GM12878 (cell line): ENCODE measurements around the gene SPRR3. TPM values are rescaled to one million over a fixed set of nuclear protein-coding genes. Genes with fewer than 3 reads are reported as not detected.

Experiments used
- CHD2 ChIP-seq: IDR thresholded peaks from 2 replicates; pipeline ENCODE4 v1.6.1; 2011; ENCODE audit warnings: low read depth, low read length, improper control_type of control experiment, borderline replicate concordance
- GATAD2B ChIP-seq: fragments of 450-650 bp; conservative IDR thresholded peaks from 2 replicates; pipeline ENCODE4 v1.6.1; 2017; ENCODE audit warnings: low read depth, mild to moderate bottlenecking, moderate library complexity
- MTA3 ChIP-seq: IDR thresholded peaks from 2 replicates; pipeline ENCODE4 v1.6.1; 2012; ENCODE audit warnings: low read length, inconsistent platforms, borderline replicate concordance
- MYB ChIP-seq: fragments of 150-350 bp; IDR thresholded peaks from 2 replicates; pipeline ENCODE4 v1.6.1; 2014; ENCODE audit warnings: mild to moderate bottlenecking, low read depth, low read length, borderline replicate concordance
- NFIC ChIP-seq: IDR thresholded peaks from 2 replicates; pipeline ENCODE4 v1.6.1; 2012; ENCODE audit warnings: low read depth, mild to moderate bottlenecking, inconsistent platforms, low read length, moderate library complexity
- POLR2AphosphoS5 ChIP-seq: IDR thresholded peaks from 2 replicates; pipeline ENCODE4 v1.6.1; 2011; ENCODE audit warnings: mild to moderate bottlenecking, low read length, inconsistent platforms
- SMAD5 ChIP-seq: IDR thresholded peaks from 2 replicates; pipeline ENCODE4 v1.6.1; 2016; ENCODE audit warnings: antibody characterized with exemption, low read depth
- SRF ChIP-seq, 2 experiments: IDR thresholded peaks; 2 replicates each; pipeline ENCODE4 v1.6.1; 2011; ENCODE audit warnings: low read depth in 2 of 2, low read length in 2 of 2, mild to moderate bottlenecking in 1 of 2, moderate library complexity in 1 of 2
- WRNIP1 ChIP-seq: IDR thresholded peaks from 2 replicates; pipeline ENCODE4 v1.6.1; 2011; ENCODE audit warnings: low read depth, low read length, improper control_type of control experiment, borderline replicate concordance
- ZNF217 ChIP-seq: fragments of 450-650 bp; IDR thresholded peaks from 2 replicates; pipeline ENCODE4 v1.6.1; 2017; ENCODE audit warnings: antibody characterized with exemption, mild to moderate bottlenecking
- polyA plus RNA-seq, 11 experiments: library from polyadenylated mRNA; depleted of rRNA in 4 of 11; unstranded in 6 of 11; stranded (reverse) in 5 of 11; fragments of >200 nt; fragmentation: Nextera tagmentation in 4 of 11; fragmentation: Illumina TruSeq in 1 of 11; extraction: Ambion mirVana in 4 of 11; extraction: Trizol in 1 of 11; gene quantifications; 1 replicate in 1 of 11; 2 replicates in 10 of 11; pipeline versions ENCODE4 v1.2.1 to v1.2.3, GENCODE V29; 2011 to 2016; ENCODE audit warnings: inconsistent platforms in 2 of 11, missing spikeins in 2 of 11, low read depth in 1 of 11
- total RNA-seq, 4 experiments: library from RNA; depleted of rRNA in 3 of 4; stranded (reverse); fragments of >200 nt in 3 of 4; fragmentation: Illumina TruSeq in 1 of 4; extraction: Trizol in 1 of 4; gene quantifications; 2 replicates each; pipeline versions ENCODE4 v1.2.1 to v1.2.3, GENCODE V29; 2013 to 2021
- TF ChIP-seq, protein P1 (sequence below): IDR thresholded peaks from 2 replicates; pipeline ENCODE4 v1.6.1; 2012; ENCODE audit warnings: mild to moderate bottlenecking, low read depth, low read length
- TF ChIP-seq, protein P2 (sequence below): fragments of 150-350 bp; IDR thresholded peaks from 2 replicates; pipeline ENCODE4 v1.6.1; 2014; ENCODE audit warnings: mild to moderate bottlenecking, low read depth, low read length
- TF ChIP-seq, protein P3 (sequence below): IDR thresholded peaks from 2 replicates; pipeline ENCODE4 v1.6.1; 2011; ENCODE audit warnings: mild to moderate bottlenecking, low read depth, low read length, moderate library complexity; ENCODE audit not compliant: insufficient replicate concordance
- TF ChIP-seq, protein P4 (sequence below): fragments of 450-650 bp; IDR thresholded peaks from 2 replicates; pipeline ENCODE4 v1.6.1; 2017; ENCODE audit warnings: mild to moderate bottlenecking, moderate library complexity

Gene SPRR3
- total and polyA plus RNA-seq, 10 of the 15 experiments (the other 5 are each of a cell fraction or from before 2014, with no cell fraction given), result not detected

DNA sequence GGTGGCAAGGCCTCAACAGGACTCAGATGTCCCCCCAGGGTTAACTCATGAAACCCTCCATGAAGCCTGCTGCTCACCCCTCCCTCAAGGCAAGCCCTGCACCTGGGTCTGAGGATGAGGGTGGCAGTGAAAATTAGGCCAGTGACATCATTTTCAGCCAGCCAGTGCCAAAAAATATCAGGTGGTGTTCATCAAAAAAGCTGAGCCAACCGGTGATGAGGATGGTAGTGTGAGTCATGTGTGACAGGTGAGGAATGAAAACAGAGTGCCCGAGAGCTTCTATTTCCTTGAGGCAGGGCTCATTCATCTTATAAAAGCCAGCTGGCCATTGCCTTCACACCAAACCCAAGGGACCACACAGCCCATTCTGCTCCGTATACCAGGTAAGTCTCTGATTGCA, 17.8 kb upstream of the SPRR3 start, which contains the start of gene SPRR1A (continued):
- TF ChIP-seq, protein P1, sequence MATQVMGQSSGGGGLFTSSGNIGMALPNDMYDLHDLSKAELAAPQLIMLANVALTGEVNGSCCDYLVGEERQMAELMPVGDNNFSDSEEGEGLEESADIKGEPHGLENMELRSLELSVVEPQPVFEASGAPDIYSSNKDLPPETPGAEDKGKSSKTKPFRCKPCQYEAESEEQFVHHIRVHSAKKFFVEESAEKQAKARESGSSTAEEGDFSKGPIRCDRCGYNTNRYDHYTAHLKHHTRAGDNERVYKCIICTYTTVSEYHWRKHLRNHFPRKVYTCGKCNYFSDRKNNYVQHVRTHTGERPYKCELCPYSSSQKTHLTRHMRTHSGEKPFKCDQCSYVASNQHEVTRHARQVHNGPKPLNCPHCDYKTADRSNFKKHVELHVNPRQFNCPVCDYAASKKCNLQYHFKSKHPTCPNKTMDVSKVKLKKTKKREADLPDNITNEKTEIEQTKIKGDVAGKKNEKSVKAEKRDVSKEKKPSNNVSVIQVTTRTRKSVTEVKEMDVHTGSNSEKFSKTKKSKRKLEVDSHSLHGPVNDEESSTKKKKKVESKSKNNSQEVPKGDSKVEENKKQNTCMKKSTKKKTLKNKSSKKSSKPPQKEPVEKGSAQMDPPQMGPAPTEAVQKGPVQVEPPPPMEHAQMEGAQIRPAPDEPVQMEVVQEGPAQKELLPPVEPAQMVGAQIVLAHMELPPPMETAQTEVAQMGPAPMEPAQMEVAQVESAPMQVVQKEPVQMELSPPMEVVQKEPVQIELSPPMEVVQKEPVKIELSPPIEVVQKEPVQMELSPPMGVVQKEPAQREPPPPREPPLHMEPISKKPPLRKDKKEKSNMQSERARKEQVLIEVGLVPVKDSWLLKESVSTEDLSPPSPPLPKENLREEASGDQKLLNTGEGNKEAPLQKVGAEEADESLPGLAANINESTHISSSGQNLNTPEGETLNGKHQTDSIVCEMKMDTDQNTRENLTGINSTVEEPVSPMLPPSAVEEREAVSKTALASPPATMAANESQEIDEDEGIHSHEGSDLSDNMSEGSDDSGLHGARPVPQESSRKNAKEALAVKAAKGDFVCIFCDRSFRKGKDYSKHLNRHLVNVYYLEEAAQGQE, result no peak
- no peak for TF ChIP-seq NFIC
- no peak for TF ChIP-seq ZNF217
- TF ChIP-seq, protein P2, sequence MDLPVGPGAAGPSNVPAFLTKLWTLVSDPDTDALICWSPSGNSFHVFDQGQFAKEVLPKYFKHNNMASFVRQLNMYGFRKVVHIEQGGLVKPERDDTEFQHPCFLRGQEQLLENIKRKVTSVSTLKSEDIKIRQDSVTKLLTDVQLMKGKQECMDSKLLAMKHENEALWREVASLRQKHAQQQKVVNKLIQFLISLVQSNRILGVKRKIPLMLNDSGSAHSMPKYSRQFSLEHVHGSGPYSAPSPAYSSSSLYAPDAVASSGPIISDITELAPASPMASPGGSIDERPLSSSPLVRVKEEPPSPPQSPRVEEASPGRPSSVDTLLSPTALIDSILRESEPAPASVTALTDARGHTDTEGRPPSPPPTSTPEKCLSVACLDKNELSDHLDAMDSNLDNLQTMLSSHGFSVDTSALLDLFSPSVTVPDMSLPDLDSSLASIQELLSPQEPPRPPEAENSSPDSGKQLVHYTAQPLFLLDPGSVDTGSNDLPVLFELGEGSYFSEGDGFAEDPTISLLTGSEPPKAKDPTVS, result no peak
- no peak for TF ChIP-seq WRNIP1
- no peak for TF ChIP-seq SRF (IDR thresholded peaks at IDR 0.05; ENCODE audit: low read depth in 2 of 2, low read length in 2 of 2)
- no peak for TF ChIP-seq MYB
- TF ChIP-seq CHD2, result no peak
- TF ChIP-seq, protein P3, sequence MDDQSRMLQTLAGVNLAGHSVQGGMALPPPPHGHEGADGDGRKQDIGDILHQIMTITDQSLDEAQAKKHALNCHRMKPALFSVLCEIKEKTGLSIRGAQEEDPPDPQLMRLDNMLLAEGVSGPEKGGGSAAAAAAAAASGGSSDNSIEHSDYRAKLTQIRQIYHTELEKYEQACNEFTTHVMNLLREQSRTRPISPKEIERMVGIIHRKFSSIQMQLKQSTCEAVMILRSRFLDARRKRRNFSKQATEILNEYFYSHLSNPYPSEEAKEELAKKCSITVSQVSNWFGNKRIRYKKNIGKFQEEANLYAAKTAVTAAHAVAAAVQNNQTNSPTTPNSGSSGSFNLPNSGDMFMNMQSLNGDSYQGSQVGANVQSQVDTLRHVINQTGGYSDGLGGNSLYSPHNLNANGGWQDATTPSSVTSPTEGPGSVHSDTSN, result no peak
- no peak for TF ChIP-seq GATAD2B
- TF ChIP-seq SMAD5, result no peak
- TF ChIP-seq, protein P4, sequence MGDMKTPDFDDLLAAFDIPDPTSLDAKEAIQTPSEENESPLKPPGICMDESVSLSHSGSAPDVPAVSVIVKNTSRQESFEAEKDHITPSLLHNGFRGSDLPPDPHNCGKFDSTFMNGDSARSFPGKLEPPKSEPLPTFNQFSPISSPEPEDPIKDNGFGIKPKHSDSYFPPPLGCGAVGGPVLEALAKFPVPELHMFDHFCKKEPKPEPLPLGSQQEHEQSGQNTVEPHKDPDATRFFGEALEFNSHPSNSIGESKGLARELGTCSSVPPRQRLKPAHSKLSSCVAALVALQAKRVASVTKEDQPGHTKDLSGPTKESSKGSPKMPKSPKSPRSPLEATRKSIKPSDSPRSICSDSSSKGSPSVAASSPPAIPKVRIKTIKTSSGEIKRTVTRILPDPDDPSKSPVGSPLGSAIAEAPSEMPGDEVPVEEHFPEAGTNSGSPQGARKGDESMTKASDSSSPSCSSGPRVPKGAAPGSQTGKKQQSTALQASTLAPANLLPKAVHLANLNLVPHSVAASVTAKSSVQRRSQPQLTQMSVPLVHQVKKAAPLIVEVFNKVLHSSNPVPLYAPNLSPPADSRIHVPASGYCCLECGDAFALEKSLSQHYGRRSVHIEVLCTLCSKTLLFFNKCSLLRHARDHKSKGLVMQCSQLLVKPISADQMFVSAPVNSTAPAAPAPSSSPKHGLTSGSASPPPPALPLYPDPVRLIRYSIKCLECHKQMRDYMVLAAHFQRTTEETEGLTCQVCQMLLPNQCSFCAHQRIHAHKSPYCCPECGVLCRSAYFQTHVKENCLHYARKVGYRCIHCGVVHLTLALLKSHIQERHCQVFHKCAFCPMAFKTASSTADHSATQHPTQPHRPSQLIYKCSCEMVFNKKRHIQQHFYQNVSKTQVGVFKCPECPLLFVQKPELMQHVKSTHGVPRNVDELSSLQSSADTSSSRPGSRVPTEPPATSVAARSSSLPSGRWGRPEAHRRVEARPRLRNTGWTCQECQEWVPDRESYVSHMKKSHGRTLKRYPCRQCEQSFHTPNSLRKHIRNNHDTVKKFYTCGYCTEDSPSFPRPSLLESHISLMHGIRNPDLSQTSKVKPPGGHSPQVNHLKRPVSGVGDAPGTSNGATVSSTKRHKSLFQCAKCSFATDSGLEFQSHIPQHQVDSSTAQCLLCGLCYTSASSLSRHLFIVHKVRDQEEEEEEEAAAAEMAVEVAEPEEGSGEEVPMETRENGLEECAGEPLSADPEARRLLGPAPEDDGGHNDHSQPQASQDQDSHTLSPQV, result no peak
- no peak for TF ChIP-seq POLR2AphosphoS5
- no peak for TF ChIP-seq MTA3
